ENCODE measurements around the gene MMP25.

The MMP25 gene

DNA sequence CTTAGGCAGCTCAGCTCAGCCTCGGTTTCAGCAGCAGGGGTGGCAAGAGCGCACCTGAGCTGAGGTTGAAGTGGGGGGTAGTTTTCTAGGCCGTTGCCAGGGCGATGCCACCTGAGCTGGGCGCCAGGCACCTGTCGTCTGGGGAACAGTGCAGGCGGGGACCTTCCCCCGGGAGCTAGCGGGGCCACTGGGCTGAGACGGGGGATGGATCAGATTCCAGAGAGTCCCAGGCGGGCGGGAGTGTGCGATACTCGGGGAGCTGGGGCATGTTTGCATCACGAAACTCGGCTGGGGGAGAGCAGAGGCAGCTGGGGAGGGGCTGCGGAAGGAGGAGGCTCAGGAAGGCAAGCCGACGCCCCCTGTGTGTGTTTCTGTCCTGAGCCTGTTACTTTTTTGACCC lies 34.1 kb upstream of the MMP25 start:
- DNase-seq (no peak), ATAC-seq (replicated peaks) (no peak)
- H3K9me3 Mint-ChIP-seq, result no peaks in the 10 kb centered on the region
- no peaks in the 10 kb centered on the region for H3K36me3 Mint-ChIP-seq
- H3K27me3 Mint-ChIP-seq, result peaks cover 24 to 46% of the 10 kb centered on the region in 2 donors
- no peak overlapping the region for H3K27ac Mint-ChIP-seq
- H3K4me1 Mint-ChIP-seq, result peaks cover 16 to 18% of the 10 kb centered on the region in 2 donors
- H3K4me3 Mint-ChIP-seq, result no peak overlapping the region

DNA sequence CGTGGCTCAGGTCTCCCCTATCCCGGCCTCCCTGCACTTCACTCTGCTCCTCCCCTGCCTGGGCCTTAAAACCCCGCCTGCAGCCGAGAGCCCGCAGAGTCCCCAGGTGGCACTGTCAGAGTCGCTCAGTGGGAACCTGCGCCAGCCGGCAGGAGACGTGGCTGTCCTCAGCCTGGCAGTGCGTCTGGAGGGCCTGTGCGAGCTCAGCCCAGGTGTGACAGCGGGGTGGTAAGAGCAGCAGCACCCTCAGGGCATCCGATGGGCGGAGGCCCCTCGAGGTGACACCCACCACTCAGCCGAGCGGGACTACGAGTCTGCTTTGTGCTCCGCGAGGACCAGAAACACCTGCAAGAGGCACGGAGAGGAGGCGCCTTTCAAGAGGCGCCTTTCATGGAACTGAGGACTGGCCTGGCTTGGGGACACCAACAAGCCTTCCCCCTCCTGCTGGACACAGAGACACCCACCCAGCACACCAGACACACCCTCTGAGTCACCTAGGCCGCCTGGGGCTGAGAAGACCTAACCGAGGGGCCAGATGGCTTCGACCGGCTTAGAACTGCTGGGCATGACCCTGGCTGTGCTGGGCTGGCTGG lies 33.4 kb upstream of the MMP25 start, which contains the start of gene CLDN9:
CLDN9 (plus strand) TSS at position 96 of the 593 bp plus-strand sequence; CDS start at position 536, 440 bp downstream.
- peaks cover 25 to 51% of the 10 kb centered on the region in 2 donors for H3K27me3 Mint-ChIP-seq

DNA sequence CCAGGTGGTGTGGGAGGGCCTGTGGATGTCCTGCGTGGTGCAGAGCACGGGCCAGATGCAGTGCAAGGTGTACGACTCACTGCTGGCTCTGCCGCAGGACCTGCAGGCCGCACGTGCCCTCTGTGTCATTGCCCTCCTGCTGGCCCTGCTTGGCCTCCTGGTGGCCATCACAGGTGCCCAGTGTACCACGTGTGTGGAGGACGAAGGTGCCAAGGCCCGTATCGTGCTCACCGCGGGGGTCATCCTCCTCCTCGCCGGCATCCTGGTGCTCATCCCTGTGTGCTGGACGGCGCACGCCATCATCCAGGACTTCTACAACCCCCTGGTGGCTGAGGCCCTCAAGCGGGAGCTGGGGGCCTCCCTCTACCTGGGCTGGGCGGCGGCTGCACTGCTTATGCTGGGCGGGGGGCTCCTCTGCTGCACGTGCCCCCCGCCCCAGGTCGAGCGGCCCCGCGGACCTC lies 32.8 kb upstream of the MMP25 start:
- Mint-ChIP-seq H3K27ac (no peak overlapping the region), H3K9me3 (no peaks in the 10 kb centered on the region), H3K36me3 (no peaks in the 10 kb centered on the region), H3K4me1 (peaks cover 7 to 12% of the 10 kb centered on the region in 2 donors), H3K4me3 (no peak overlapping the region), H3K27me3 (peaks cover 25 to 57% of the 10 kb centered on the region in 2 donors)
- DNase-seq, result no peak
- no peak for ATAC-seq (replicated peaks)

More for the DNA sequence above, 33.4 kb upstream of the MMP25 start, which contains the start of gene CLDN9:
- Mint-ChIP-seq H3K4me3 (no peak within 1 kb of the TSS), H3K36me3 (no peaks in the 10 kb centered on the region), H3K4me1 (peaks cover 11 to 12% of the 10 kb centered on the region in 2 donors), H3K27ac (no peak within 1 kb of the TSS), H3K9me3 (no peaks in the 10 kb centered on the region)
- peak; percentile 36 to 66 for ATAC-seq (replicated peaks)
- no peak for DNase-seq

DNA sequence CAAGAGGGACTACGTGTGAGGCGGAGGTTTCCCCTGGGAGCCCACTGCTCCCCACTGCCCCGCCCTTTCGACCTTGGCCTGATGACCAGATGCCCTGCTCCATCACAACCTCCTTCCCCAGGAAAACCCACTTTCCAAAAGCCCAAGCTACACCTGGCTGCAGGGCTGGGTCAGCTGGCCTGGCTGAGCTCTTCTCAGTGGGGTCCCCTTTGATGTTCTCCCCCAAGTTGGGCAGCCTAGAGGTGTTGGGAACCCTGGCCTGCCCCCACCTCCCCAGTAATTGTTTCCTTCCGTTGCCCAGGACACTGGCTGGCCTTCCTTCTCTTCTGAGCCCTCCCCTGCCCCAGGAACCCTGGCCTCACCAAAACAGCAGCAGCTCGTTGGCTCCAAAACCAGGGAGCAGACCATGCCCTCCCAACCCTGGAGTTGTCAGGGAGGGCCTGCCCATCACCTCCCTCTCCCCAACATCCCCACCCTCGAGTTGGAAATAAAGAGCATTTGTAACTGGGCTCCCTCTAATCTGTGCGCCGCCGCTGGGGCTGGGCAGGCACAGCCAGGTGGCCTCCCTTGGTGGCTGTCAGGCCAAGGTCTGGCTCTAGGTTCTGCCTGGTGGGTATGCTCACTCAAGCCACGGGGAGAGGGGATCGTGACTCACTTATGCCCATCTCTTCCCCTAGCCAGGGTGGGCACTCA lies 32.2 kb upstream of the MMP25 start:
- no peak overlapping the region for H3K27ac Mint-ChIP-seq
- no peak overlapping the region for H3K4me3 Mint-ChIP-seq

DNA sequence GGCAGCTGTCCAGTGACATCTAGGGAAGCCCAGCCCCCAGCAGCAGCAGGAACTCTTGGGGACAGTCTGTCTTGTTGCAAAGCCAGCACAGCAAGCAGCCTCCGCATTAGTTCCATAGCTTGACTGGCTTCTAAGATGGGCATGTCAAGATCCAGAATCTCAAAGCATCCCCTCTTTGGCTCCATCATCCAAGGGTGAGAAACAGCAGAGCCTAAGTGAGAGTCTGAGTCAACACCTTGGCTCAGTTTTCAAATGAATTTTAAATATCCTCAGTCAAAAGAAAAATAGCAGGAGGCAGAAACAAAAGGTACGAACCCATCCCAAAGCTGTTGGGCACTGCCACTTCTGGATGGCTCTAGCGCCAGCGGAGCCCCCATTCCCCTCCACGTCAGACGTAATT lies 31.4 kb upstream of the MMP25 start:
- Mint-ChIP-seq H3K36me3 (no peaks in the 10 kb centered on the region), H3K9me3 (no peaks in the 10 kb centered on the region), H3K4me1 (peaks cover 9 to 18% of the 10 kb centered on the region in 2 donors), H3K27ac (no peak overlapping the region), H3K27me3 (peaks cover 25 to 62% of the 10 kb centered on the region in 2 donors), H3K4me3 (no peak overlapping the region)
- ATAC-seq (replicated peaks) (no peak), DNase-seq (no peak)

More for the DNA sequence above, 32.2 kb upstream of the MMP25 start:
- H3K9me3 Mint-ChIP-seq, result no peaks in the 10 kb centered on the region
- H3K36me3 Mint-ChIP-seq, result no peaks in the 10 kb centered on the region
- ATAC-seq (replicated peaks) (no peak), DNase-seq (no peak)
- H3K27me3 Mint-ChIP-seq, result peaks cover 25 to 62% of the 10 kb centered on the region in 2 donors
- H3K4me1 Mint-ChIP-seq, result peaks cover 5 to 11% of the 10 kb centered on the region in 2 donors

DNA sequence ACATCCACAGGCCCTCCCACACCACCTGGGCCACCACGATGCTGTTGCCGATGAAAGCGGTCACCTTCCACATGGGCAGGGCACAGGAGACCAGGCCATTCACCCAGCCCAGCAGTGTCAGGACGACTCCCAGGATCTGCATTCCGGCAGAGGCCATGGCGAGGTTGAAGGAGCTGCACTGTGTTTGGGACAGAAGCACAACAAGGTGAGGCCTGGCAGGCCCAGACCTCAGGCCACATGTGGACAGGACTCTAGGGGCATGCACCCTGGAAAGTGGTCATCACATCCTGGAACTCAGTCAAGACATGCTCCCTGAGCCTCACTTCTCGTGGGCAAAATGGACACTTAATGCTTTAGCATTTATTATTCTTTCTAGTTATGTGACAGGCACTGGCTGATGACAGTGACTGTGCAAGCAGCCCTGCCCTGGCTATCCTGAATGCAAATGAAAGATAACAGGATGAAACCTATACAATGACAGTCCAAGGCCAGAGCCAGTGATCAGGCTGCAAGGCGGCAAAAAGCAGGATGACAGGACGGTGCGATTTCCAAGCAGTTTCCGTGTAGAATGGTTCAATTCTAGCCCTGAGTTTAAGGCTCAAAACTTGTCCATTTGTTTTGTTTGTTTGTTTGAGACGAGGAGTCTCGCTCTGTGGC lies 30.4 kb upstream of the MMP25 start:
- no peak overlapping the region for H3K4me3 Mint-ChIP-seq
- H3K9me3 Mint-ChIP-seq, result no peaks in the 10 kb centered on the region
- ATAC-seq (replicated peaks), result no peak
- H3K4me1 Mint-ChIP-seq, result peaks cover 15 to 29% of the 10 kb centered on the region in 2 donors
- peaks cover 25 to 62% of the 10 kb centered on the region in 2 donors for H3K27me3 Mint-ChIP-seq
- H3K27ac Mint-ChIP-seq, result no peak overlapping the region
- no peaks in the 10 kb centered on the region for H3K36me3 Mint-ChIP-seq
- DNase-seq, result no peak

DNA sequence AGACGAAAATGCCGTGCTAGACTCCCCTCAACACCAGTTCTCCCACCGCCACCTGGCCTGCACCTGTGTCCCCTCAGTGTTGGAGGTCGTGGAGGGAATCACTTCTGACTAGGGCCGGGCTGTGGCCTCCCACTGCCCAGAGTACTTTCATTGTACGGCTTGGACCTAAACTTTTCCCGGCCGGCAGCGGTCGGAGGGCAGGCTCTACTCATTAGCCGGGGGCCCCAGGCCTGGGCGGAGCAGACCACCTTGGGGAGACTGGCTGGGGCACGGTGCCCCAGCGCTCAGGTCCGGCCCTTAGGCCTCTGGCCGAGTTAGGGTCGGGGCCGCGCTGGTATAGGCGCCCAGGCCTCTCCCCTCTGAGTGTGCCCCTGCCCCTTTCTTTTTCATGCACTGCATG lies 29.0 kb upstream of the MMP25 start:
- Mint-ChIP-seq H3K4me3 (no peak overlapping the region), H3K27ac (no peak overlapping the region), H3K36me3 (no peaks in the 10 kb centered on the region), H3K4me1 (peaks cover 25 to 42% of the 10 kb centered on the region in 2 donors), H3K9me3 (no peaks in the 10 kb centered on the region), H3K27me3 (peaks cover 25 to 50% of the 10 kb centered on the region in 2 donors)
- DNase-seq (no peak), ATAC-seq (replicated peaks) (no peak)

DNA sequence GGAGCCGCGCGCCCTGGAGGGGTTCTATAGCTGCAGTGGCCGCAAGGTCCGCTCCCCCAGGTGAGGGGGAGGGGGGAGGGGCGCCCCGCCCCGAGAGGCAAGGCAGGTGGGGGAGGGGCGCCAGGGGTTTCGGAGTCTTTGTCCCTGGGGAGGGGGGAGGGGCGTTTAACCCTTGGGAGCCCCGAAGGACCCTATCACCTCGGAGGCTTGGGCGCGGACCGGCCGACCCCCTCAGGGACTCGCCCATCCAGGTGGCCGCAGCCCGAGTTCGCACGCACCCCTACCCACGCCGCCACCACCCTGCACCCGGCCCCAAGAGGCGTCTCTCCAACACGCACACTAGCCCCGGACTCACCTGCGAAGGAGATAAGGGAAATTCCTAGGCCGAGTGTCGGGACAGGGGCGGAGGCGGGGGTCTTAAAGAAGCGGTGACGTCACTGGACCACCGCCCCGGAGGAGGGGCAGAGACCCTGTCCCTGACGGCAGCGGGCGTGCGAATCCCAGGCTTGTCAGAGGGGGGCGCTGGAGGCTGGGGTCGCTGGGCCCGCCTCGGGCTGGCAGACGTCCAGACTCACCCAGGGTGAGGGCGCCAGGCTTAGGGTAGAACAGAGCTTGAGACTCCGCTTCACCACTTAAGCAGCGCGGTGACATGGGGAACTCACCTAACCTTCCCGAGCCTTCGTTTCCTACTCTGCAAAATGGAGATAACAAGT lies 28.4 kb upstream of the MMP25 start, which contains the start of gene CLDN6:
CLDN6 (minus strand) TSS at position 390 of the 713 bp plus-strand sequence. CDS start 2,162 bp downstream, outside the sequence.
- H3K27ac Mint-ChIP-seq, result peak within 1 kb of the TSS; percentile 69
- no peaks in the 10 kb centered on the region for H3K36me3 Mint-ChIP-seq
- ATAC-seq (replicated peaks) (no peak), DNase-seq (no peak)
- peak within 1 kb of the TSS; percentile 25 to 32 for H3K4me3 Mint-ChIP-seq
- no peaks in the 10 kb centered on the region for H3K9me3 Mint-ChIP-seq
- H3K4me1 Mint-ChIP-seq, result peaks cover 31 to 48% of the 10 kb centered on the region in 2 donors
- H3K27me3 Mint-ChIP-seq, result peaks cover 25 to 44% of the 10 kb centered on the region in 2 donors

DNA sequence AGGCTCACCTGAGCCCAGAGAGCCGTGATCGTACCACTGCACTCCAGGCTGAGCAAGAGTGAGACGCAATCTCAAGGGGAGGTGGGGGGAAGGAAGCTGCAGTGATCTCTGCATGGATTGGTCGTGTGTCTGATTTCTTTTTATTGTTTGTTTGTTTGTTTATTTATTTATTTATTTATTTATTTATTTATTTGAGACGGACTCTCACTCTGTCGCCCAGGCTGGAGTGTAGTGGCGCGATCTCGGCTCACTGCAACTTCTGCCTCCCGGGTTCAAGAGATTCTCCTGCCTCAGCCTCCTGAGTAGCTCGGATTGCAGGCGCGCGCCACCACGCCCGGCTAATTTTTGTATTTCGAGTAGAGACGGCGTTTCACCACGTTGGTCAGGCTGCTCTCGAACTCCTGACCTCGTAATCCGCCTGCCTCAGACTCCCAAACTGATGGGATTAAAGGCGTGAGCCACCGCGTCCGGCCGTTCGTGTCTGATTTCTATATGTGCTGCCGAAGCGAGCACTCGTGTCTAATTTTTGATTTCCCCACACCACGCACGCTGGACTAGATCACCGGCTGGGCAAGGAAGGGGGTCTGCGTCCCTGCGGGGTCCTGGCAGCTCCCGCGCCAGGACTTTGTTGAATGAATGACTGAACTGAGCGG lies 26.6 kb upstream of the MMP25 start:
- Mint-ChIP-seq H3K4me1 (peaks cover 38 to 62% of the 10 kb centered on the region in 2 donors), H3K36me3 (no peaks in the 10 kb centered on the region), H3K27me3 (peaks cover 13 to 27% of the 10 kb centered on the region in 2 donors), H3K27ac (peak overlapping the region; percentile 84), H3K4me3 (peak overlapping the region; percentile 77 to 90), H3K9me3 (no peaks in the 10 kb centered on the region)
- ATAC-seq (replicated peaks), result no peak
- no peak for DNase-seq

DNA sequence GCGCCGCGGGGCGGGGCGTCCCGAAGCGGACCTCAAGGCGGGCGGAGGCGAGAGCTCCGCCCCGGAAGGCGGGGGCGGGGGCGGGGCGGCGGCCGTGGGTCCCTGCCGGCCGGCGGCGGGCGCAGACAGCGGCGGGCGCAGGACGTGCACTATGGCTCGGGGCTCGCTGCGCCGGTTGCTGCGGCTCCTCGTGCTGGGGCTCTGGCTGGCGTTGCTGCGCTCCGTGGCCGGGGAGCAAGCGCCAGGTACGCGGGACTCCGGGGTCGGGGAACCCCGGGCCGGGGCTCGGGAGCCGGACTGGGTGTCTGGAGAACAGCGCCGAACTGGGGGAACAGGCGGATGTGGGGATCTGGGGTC lies 26.1 kb upstream of the MMP25 start, which contains the start of gene TNFRSF12A:
TNFRSF12A (plus strand) TSS at position 122 of the 357 bp plus-strand sequence; CDS start at position 152, 30 bp downstream.
- DNase-seq, result peak; percentile 57
- no peaks in the 10 kb centered on the region for H3K9me3 Mint-ChIP-seq
- peaks cover 9 to 22% of the 10 kb centered on the region in 2 donors for H3K27me3 Mint-ChIP-seq
- H3K4me1 Mint-ChIP-seq, result peaks cover 39 to 66% of the 10 kb centered on the region in 2 donors
- peak within 1 kb of the TSS; percentile 77 to 90 for H3K4me3 Mint-ChIP-seq
- H3K36me3 Mint-ChIP-seq, result peaks cover 0 to under 1% of the 10 kb centered on the region in 2 donors
- peak; percentile 9 to 17 for ATAC-seq (replicated peaks)
- peak within 1 kb of the TSS; percentile 96 for H3K27ac Mint-ChIP-seq

DNA sequence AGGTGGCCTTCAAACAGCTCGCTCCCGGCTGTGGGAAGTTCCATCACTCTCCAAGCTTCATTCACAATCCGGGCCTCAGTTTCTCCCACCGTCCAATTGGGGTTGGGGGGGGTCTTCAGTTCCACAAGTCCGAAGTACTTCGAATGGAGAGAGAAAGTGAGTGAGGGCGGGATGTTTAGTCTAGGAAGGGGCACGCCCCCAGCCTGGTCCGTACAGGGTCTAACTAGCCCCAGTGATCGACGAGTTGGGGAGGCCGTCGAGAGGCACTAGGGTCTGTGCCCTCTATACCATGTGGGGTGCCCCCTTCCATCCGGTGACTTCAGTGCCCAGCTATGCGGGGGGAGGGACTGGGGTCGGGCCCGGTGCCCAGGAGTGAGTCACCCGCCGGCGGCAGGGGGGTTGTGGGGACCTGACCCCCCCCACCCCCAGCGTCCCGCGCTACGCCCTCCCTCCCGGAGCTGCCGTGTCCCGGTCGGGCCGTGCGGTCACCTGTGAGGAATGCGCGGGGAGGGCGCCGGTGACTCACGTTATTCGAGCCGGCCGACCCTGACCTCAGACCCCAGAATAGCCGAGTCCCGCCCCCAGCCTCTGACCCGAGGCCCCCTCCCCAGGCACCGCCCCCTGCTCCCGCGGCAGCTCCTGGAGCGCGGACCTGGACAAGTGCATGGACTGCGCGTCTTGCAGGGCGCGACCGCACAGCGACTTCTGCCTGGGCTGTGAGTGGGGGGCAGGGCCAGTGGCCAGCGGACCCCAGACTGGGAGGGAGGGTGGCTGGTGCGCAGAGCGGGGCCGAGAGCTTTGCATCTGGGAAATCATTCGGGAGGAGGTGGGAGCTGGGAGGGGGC lies 25.5 kb upstream of the MMP25 start:
- ATAC-seq (replicated peaks), result no peak
- H3K4me1 Mint-ChIP-seq, result peaks cover 41 to 72% of the 10 kb centered on the region in 2 donors

DNA sequence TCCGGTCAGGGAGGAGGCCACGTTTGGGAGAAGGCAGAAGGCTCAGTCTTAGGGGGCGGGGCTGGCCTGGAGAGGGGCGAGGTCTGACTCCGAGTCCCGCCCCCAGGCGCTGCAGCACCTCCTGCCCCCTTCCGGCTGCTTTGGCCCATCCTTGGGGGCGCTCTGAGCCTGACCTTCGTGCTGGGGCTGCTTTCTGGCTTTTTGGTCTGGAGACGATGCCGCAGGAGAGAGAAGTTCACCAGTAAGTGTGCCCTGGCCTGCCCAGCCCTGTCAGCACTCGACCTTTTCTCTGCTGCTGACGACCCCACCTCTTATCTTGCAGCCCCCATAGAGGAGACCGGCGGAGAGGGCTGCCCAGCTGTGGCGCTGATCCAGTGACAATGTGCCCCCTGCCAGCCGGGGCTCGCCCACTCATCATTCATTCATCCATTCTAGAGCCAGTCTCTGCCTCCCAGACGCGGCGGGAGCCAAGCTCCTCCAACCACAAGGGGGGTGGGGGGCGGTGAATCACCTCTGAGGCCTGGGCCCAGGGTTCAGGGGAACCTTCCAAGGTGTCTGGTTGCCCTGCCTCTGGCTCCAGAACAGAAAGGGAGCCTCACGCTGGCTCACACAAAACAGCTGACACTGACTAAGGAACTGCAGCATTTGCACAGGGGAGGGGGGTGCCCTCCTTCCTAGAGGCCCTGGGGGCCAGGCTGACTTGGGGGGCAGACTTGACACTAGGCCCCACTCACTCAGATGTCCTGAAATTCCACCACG lies 24.7 kb upstream of the MMP25 start:
- H3K27me3 Mint-ChIP-seq, result peaks cover 6 to 22% of the 10 kb centered on the region in 2 donors
- H3K4me3 Mint-ChIP-seq, result peak overlapping the region; percentile 77 to 81
- H3K4me1 Mint-ChIP-seq, result peaks cover 41 to 80% of the 10 kb centered on the region in 2 donors
- DNase-seq, result peak; percentile 61
- H3K9me3 Mint-ChIP-seq, result no peaks in the 10 kb centered on the region
- ATAC-seq (replicated peaks), result peak; percentile 24 to 39
- peaks cover 10 to 13% of the 10 kb centered on the region in 2 donors for H3K36me3 Mint-ChIP-seq
- H3K27ac Mint-ChIP-seq, result peak overlapping the region; percentile 96

More for the DNA sequence above, 25.5 kb upstream of the MMP25 start:
- H3K4me3 Mint-ChIP-seq, result peak overlapping the region; percentile 77 to 90
- H3K27me3 Mint-ChIP-seq, result peaks cover 9 to 22% of the 10 kb centered on the region in 2 donors
- no peaks in the 10 kb centered on the region for H3K9me3 Mint-ChIP-seq
- peak overlapping the region; percentile 96 for H3K27ac Mint-ChIP-seq
- no peak for DNase-seq
- H3K36me3 Mint-ChIP-seq, result peaks cover 2 to 5% of the 10 kb centered on the region in 2 donors

Measured in stimulated activated naive B cell treated with anti-CD40 and anti-IgM and Interleukin-4, amounts not matched to agents 10 μg/mL and 1 μg/mL and 100 μg/mL, for 72 hours (primary cell).